IMR-90 (cell line): ENCODE measurements around the gene ACP6. TPM values are rescaled to one million over a fixed set of nuclear protein-coding genes. Genes with fewer than 3 reads are reported as not detected.

ENCODE experiments used
- ATAC-seq: fragments of 200-7000 bp; cut with Tn5 transposase; 2 replicates; pipeline ENCODE4 v1.9.1; 2020; ENCODE audit warnings: low read depth, mild to moderate bottlenecking, moderate library complexity
- BruUV-seq: library from RNA; stranded (reverse); fragments of 400-500 nt; replicated peaks from 2 replicates; lab custom pipeline; 2021; lab: Mats Ljungman, UMichigan
- CTCF ChIA-PET: fragments of 300-600 bp; formaldehyde crosslinking; extraction: SDS; loops from one replicate; lab custom pipeline; 2021; ENCODE audit warnings: antibody characterized with exemption; lab: Yijun Ruan, JAX
- POLR2A ChIA-PET: fragments of 300-600 bp; sonication (Branson Sonifier 250); formaldehyde crosslinking; loops from one replicate; lab custom pipeline; 2022; ENCODE audit warnings: antibody characterized with exemption; ENCODE audit not compliant: unreplicated experiment; lab: Charles Lee
- DNase-seq: peaks from one replicate; pipeline ENCODE4 v3.0.0; 2013
- H2AFZ ChIP-seq: replicated peaks from 2 replicates; pipeline ENCODE3; 2013; ENCODE audit warnings: low read length, mild to moderate bottlenecking; ENCODE audit not compliant: poor library complexity
- H2AK5ac ChIP-seq: 2 replicates; pipeline ENCODE4 v1.6.1; 2013; ENCODE audit warnings: low read depth, low read length, inconsistent platforms
- H2AK9ac ChIP-seq: replicated peaks from 2 replicates; pipeline ENCODE3; 2013; ENCODE audit warnings: mild to moderate bottlenecking, low read depth, low read length, moderate library complexity; ENCODE audit not compliant: poor library complexity
- H2BK120ac ChIP-seq: 2 replicates; pipeline ENCODE4 v1.6.1; 2013; ENCODE audit warnings: low read depth, low read length, inconsistent platforms
- H2BK15ac ChIP-seq: 3 replicates; pipeline ENCODE4 v1.6.1; 2013; ENCODE audit warnings: low read depth, low read length, inconsistent platforms
- H2BK20ac ChIP-seq: 2 replicates; pipeline ENCODE4 v1.6.1; 2013; ENCODE audit warnings: low read depth, mild to moderate bottlenecking, inconsistent platforms, low read length, moderate library complexity
- H2BK5ac ChIP-seq: 2 replicates; pipeline ENCODE4 v1.6.1; 2013; ENCODE audit warnings: mild to moderate bottlenecking, low read depth, low read length, inconsistent platforms; ENCODE audit not compliant: poor library complexity, severe bottlenecking
- H3K14ac ChIP-seq: replicated peaks from 2 replicates; pipeline ENCODE4 v1.6.1; 2013; ENCODE audit warnings: low read depth, low read length, inconsistent platforms
- H3K18ac ChIP-seq: 2 replicates; pipeline ENCODE4 v1.6.1; 2013; ENCODE audit warnings: low read depth, low read length, control low read depth
- H3K23ac ChIP-seq: 2 replicates; pipeline ENCODE4 v1.6.1; 2013; ENCODE audit warnings: low read depth, low read length, inconsistent platforms
- H3K27ac ChIP-seq: 2 replicates; pipeline ENCODE4 v1.5.1; 2013; ENCODE audit warnings: mild to moderate bottlenecking, control low read depth, low read length; ENCODE audit not compliant: insufficient read depth
- H3K27me3 ChIP-seq: 2 replicates; pipeline ENCODE4 v1.6.1; 2013; ENCODE audit warnings: low read length; ENCODE audit not compliant: control insufficient read depth, insufficient read depth
- H3K36me3 ChIP-seq: 2 replicates; pipeline ENCODE4 v1.6.1; 2013; ENCODE audit warnings: low read length, mixed read lengths; ENCODE audit not compliant: control insufficient read depth, insufficient read depth
- H3K4ac ChIP-seq: 2 replicates; pipeline ENCODE4 v1.6.1; 2013; ENCODE audit warnings: low read depth, low read length, inconsistent platforms
- H3K4me1 ChIP-seq: 2 replicates; pipeline ENCODE4 v1.6.1; 2013; ENCODE audit warnings: low read length, mixed read lengths; ENCODE audit not compliant: control insufficient read depth, insufficient read depth
- H3K4me2 ChIP-seq: 2 replicates; pipeline ENCODE4 v1.6.1; 2013; ENCODE audit warnings: low read depth, mild to moderate bottlenecking, control low read depth, low read length, moderate library complexity
- H3K4me3 ChIP-seq: 2 replicates; pipeline ENCODE4 v1.5.1; 2013; ENCODE audit warnings: low read depth, mild to moderate bottlenecking, control low read depth, low read length, moderate library complexity; ENCODE audit not compliant: insufficient read depth
- H3K56ac ChIP-seq: 2 replicates; pipeline ENCODE4 v1.6.1; 2013; ENCODE audit warnings: low read length, inconsistent platforms; ENCODE audit not compliant: insufficient read depth; ENCODE audit errors: extremely low read depth
- H3K79me1 ChIP-seq, 2 experiments: 2 replicates each; pipeline ENCODE4 v1.6.1; 2013; ENCODE audit warnings: low read length in 2 of 2, inconsistent platforms in 1 of 2, low read depth in 1 of 2
- H3K9ac ChIP-seq: 2 replicates; pipeline ENCODE4 v1.6.1; 2013; ENCODE audit warnings: low read depth, low read length, control low read depth
- H3K9me1 ChIP-seq: 2 replicates; pipeline ENCODE4 v1.6.1; 2013; ENCODE audit warnings: low read length, inconsistent platforms; ENCODE audit not compliant: insufficient read depth
- H3K9me3 ChIP-seq: 2 replicates; pipeline ENCODE4 v1.6.1; 2013; ENCODE audit warnings: low read length; ENCODE audit not compliant: control insufficient read depth, insufficient read depth
- H4K20me1 ChIP-seq: 2 replicates; pipeline ENCODE4 v1.6.1; 2013; ENCODE audit warnings: low read length, inconsistent platforms; ENCODE audit not compliant: insufficient read depth
- H4K5ac ChIP-seq: 2 replicates; pipeline ENCODE4 v1.6.1; 2013; ENCODE audit warnings: mild to moderate bottlenecking, low read depth, low read length, control low read depth
- H4K8ac ChIP-seq, 2 experiments: 2 replicates each; pipeline ENCODE4 v1.6.1; 2013; ENCODE audit warnings: low read depth in 2 of 2, low read length in 2 of 2, control low read depth in 1 of 2, inconsistent platforms in 1 of 2
- H4K91ac ChIP-seq: 2 replicates; pipeline ENCODE4 v1.6.1; 2013; ENCODE audit warnings: low read depth, low read length, inconsistent platforms; ENCODE audit not compliant: insufficient read depth
- ELK1 ChIP-seq: fragments of 150-350 bp; IDR thresholded peaks from 2 replicates; pipeline ENCODE4 v1.6.1; 2016; ENCODE audit warnings: low read depth, mild to moderate bottlenecking, low read length, moderate library complexity, borderline replicate concordance
- FOS ChIP-seq: fragments of 150-350 bp; IDR thresholded peaks from 2 replicates; pipeline ENCODE4 v1.6.1; 2016; ENCODE audit warnings: low read depth, low read length
- MXI1 ChIP-seq: IDR thresholded peaks from 2 replicates; pipeline ENCODE4 v1.6.1; 2012; ENCODE audit warnings: low read depth, mild to moderate bottlenecking, low read length, moderate library complexity, borderline replicate concordance
- NFE2L2 ChIP-seq: fragments of 150-350 bp; IDR thresholded peaks from 2 replicates; pipeline ENCODE4 v1.6.1; 2016; ENCODE audit warnings: low read depth, mild to moderate bottlenecking, low read length
- RAD21 ChIP-seq: IDR thresholded peaks from 2 replicates; pipeline ENCODE4 v1.6.1; 2012; ENCODE audit warnings: low read length, improper control_type of control experiment
- USF2 ChIP-seq: fragments of 150-350 bp; IDR thresholded peaks from 2 replicates; pipeline ENCODE4 v1.6.1; 2017; ENCODE audit warnings: mild to moderate bottlenecking, antibody characterized with exemption, low read length, low read depth
- WGBS, 2 experiments: methylation state at CpG; one replicate each; pipeline versions ENCODE4 v1.1.5 to v1.1.7; 2013; ENCODE audit warnings: missing lambda C conversion rate in 2 of 2; ENCODE audit not compliant: insufficient read length in 1 of 2; ENCODE audit errors: extremely low coverage in 2 of 2; 5-methylcytosine and 5-hydroxymethylcytosine counted together
- dilution Hi-C: fragments of 300-500 bp; cut with HindIII; formaldehyde crosslinking; loops from one replicate; pipeline ENCODE4 v1.14.3; 2018; ENCODE audit warnings: low sequenced_read_pairs; ENCODE audit not compliant: unreplicated experiment
- in situ Hi-C: fragments of 300-500 bp; cut with MboI; formaldehyde crosslinking; loops from 3 replicates; pipeline ENCODE4 v1.14.3; 2019; ENCODE audit warnings: low sequenced_read_pairs, inconsistent platforms, mixed read lengths
- intact Hi-C: fragments of 100-400 bp; cut with micrococcal nuclease; formaldehyde crosslinking; loops from 2 replicates; pipeline ENCODE4 v1.10.0; 2022
- polyA plus RNA-seq, 3 experiments: library from polyadenylated mRNA; depleted of rRNA; stranded (reverse); fragments of >200 nt; gene quantifications; 2 replicates each; pipeline ENCODE4 v1.2.3, GENCODE V29; 2012; ENCODE audit warnings: low replicate concordance in 1 of 3
- total RNA-seq: library from RNA; depleted of rRNA; stranded (reverse); fragments of >200 nt; gene quantifications from 2 replicates; pipeline ENCODE4 v1.2.3, GENCODE V29; 2012

The ACP6 gene
- total and polyA plus RNA-seq, 2 of the 4 experiments (the other 2 are of a cell fraction): 2.5 to 8.2 TPM

- Histone ChIP-seq H4K8ac (no peak overlapping the region), H2AK9ac (no peak overlapping the region), H2BK5ac (no peak overlapping the region), H3K27ac (no peak overlapping the region), H4K5ac (no peak overlapping the region), H3K56ac (no peak overlapping the region), H4K20me1 (no peaks in the 10 kb centered on the region), H3K4me3 (no peak overlapping the region), H3K4ac (no peak overlapping the region), H3K79me1 (no peaks in the 10 kb centered on the region), H3K4me1 (no peaks in the 10 kb centered on the region), H2AFZ (no peak overlapping the region), H2BK15ac (no peak overlapping the region), H4K91ac (no peak overlapping the region), H2BK20ac (no peak overlapping the region), H3K18ac (no peak overlapping the region), H3K14ac (no peak overlapping the region), H3K4me2 (no peak overlapping the region), H3K9ac (no peak overlapping the region), H3K23ac (no peak overlapping the region), H2BK120ac (no peak overlapping the region), H2AK5ac (no peak overlapping the region), H3K27me3 (no peaks in the 10 kb centered on the region), H3K36me3 (peaks cover 44% of the 10 kb centered on the region), H3K9me3 (no peaks in the 10 kb centered on the region), H3K9me1 (peaks cover 3% of the 10 kb centered on the region; the same call in 1 of the 2 replicates)
- dilution Hi-C loops (no loop called here), intact Hi-C loops (no loop called here), in situ Hi-C loops (no loop called here)
- ATAC-seq (no peak), DNase-seq (peak; percentile 69)
- no peak for TF ChIP-seq MXI1
- TF ChIP-seq RAD21: no peak
- TF ChIP-seq NFE2L2: no peak
- TF ChIP-seq USF2: no peak
- no peak for TF ChIP-seq FOS
- no peak for TF ChIP-seq ELK1
- no TSS peak for BruUV-seq
- POLR2A ChIA-PET: no interaction called here
- no CpG with 5 or more reads among the region's 2 CpGs for WGBS, 2 experiments
- CTCF ChIA-PET: no interaction called here
These were observed 47.6 kb downstream of the ACP6 start for GRCh38 chr1:147622731-147623130.
